GM18867 (cell line): ENCODE results near the gene SCAPER.

Experiments used
- ATAC-seq: cut with Tn5 transposase; IDR thresholded peaks from one replicate; pipeline ENCODE4 v1.9.1; 2021; ENCODE audit warnings: mild to moderate bottlenecking, moderate library complexity; ENCODE audit not compliant: unreplicated experiment

The SCAPER gene

DNA sequence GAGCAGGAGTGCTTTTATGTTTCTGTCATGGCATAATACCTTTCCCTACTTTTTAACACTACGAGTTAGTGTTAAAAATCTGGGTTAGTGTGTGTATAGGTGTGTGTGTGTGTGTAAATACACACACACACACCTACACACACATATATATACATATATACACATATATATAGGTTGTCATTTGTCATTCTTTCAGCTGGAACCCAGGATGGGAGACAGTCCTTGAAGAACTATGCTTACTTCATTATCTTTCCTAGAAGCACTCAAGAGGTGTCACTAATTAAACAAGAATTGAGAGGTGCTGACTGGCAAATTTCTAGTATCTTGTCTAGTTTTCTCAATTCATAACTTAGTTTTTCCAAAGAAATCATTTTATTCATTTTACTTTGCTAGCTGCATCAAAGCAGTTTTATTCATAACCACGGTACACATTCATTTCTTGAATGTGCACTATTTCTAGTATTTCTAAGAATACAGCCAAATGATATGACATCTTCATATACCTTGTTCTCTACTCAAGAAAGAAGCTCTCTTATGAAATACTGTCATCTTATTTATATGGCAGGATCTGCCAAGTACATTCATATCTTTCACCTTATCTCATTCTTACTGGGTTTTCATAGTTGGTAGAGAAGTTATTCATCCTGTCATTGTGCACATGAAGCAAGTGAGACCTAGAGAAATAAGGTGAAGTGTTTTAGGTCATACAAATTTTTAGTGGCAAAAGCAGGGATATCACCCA, 522.0 kb downstream of the SCAPER start:
- ATAC-seq: no peak

DNA sequence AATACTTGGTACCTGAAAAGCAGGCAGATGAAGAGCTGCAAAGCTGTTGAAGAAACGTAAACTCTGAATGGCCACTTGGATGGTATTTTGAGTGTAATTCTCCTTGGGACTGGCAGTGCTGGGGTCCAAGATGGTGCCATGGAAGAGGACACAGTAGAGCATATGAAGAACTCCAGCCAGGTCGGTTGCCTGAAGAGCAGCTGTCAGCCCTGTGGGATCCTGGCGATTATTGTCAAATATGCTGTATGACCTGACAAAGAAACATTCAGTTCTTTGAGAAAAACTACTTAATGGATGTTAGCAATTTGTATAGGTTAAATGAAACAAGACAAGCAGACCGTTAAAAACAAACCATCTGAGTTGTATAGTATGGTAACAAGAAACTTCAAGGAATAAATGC, 523.8 kb downstream of the SCAPER start:
- ATAC-seq: no peak

DNA sequence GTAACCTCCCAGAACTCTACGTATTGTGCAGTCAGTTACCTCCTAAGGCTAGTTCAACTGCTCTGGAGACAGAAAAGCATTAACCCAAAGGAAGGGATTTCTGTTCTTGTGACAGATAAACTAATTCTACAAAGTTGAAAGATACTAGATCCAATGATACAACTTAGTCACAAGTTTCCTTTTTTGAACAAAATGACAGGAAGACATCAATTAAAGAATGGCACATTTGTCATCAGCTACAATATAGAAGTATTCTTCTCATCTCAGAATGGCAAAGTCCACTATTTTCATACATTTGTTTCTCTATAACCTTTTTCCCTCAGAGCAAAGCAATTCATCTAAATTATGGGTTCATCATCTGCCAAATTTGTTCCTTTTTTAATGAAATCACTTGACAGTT, 524.9 kb downstream of the SCAPER start:
- no peak for ATAC-seq

DNA sequence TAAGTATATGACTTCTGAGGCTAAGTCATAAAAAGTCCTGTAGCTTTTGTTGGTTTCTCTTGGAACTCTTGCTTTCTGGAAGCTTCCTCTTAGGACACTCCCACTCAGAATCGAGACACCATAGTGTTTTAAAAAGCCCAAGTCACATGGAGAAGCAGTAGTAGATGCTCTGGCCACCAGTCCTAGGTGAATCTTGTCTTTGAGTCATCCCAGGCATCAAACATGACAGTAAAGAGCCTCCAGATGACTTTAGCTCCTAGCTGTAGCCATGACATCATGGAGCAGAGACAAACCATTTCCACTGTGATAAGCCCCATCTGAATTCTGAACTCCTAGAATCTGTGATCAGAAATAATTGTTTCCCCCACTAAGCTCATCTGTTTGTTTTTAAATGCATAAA, 526.4 kb downstream of the SCAPER start:
- no peak for ATAC-seq

DNA sequence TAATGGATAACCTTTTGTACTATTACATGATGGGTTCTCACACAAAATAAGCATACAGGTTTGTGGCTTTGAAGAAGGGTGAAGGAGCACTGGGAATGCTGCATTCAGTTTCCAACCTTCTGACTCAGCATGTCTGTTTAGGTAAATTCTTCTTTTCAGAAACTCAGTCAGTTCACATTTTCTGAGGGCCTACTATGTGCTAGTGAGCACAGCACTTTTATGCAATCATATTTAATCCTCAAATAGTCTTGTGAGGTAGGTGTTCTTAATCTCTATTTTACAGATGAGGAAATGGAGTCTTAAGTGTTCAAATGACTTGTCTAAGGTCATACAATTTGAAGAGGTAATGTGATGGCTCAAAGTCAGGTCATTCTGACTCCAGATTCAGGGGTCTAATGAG, 527.4 kb downstream of the SCAPER start:
- ATAC-seq: no peak

DNA sequence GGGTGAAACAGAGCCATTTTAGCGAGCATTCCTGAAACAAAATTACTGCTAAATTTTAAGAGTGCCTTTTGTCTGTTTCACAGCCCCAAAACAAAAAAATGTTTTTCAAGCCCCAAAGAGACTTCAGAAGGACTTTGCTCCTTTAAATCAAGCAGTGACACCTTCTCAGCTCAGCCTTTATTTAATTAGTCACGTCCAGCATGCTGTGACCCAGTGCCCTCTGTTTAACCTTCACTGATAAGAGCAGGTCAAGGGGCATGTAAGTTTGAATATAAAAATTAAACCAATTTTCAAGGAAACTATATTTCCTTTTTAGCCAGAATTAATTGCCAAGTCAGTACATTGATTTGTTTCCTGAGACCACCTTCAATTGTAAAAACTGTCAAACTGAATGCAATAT, 527.9 kb downstream of the SCAPER start:
- ATAC-seq: no peak

DNA sequence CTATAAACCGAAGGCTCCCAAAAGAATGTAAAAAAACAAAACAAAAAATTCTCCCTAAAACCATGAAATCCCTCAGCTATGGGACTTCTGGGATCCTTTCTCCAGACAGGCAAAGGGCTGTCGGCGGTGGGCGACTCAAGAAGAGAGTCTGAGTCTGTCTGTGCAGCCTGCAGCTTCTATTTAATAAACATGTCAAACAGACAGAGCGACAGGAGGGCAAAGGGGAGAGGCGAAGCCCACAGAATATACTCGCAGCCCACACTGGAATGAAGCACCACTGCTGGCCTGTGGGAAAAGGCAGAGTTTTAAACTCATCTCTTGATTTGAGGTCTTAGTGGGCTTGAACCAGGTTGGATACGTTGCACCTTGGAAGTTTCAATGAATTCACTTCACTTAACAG, 528.3 kb downstream of the SCAPER start:
- no peak for ATAC-seq

DNA sequence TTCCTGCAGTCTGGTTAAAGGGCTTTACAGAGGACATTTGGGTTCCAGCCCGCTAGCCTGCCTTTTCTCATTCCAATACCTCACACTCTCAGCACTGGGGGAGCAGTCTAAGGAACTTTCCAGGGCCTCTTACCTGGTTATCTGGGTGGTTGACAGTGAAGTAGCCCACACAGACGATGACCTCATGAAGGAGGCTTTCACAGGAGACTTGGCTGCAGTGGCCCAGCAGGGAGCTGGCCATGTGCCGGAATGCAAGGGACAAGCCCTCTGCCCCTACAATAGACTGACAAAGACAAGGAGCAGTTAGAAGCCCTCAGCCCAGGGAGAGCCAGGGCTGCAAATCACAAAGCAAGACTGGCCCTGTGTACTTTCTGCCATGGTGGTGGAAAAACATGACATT, 529.1 kb downstream of the SCAPER start:
- no peak for ATAC-seq

DNA sequence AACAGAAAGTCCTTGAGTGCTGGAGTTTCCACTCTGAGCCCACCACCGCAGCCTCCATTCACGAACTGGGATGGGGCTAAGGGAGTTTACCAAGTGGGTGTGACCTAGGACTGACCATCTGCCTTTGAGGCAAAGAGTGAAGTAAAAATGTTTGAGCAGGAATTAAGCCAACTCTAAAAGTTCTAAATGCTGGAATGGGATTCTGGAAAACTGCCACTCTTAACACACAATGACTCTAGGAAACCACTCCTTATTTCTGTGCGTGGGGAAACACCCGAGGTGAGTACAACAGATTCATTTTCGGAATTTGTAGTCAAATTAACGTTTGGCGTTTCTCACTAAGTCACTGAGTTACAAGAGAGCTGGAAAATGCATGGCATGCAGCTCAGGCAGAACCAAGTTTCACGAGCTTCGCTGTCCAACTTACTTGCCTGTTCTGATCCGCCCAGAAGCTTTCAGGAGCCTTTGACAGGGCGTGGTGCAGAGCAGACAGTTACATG, 537.0 kb downstream of the SCAPER start:
- no peak for ATAC-seq

DNA sequence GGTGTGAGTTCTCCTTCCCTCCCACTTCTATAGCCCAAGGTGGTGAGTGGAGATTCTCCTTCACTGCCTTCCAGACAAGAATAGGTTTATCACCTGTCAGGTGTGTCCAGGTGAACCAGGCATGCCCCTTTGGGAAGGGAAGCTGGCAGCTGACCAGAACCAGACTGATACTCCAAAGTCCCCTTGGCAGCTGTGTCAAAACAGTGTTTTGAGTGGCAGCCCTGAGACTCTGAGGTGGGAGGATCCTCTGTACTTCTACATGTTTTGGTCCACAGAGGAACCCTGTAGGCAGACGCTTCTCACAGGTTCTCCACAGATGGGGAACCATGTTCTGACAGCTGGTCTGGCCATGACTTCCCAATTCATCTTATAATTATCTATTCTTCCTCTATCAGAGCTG, 538.4 kb downstream of the SCAPER start:
- ATAC-seq: no peak

DNA sequence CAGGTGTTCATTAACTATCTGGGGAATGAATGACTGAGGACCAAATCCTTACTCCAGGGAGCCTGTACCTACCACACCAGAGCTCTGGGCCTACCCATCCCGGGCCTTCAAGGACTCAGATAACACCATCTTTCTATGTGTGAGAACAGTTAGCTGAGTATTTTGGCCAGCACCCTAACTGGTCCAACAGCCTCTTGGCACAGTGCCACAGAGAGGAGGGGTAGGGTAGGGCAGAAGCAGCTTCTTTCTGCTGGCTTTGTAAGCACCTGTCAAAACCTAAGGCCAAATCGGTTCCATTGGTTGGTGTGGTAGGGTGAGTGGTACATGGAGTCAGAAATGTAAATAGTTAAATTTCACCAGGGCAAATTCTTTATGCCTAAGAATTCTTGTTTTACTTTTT, 541.9 kb downstream of the SCAPER start:
- ATAC-seq: no peak

DNA sequence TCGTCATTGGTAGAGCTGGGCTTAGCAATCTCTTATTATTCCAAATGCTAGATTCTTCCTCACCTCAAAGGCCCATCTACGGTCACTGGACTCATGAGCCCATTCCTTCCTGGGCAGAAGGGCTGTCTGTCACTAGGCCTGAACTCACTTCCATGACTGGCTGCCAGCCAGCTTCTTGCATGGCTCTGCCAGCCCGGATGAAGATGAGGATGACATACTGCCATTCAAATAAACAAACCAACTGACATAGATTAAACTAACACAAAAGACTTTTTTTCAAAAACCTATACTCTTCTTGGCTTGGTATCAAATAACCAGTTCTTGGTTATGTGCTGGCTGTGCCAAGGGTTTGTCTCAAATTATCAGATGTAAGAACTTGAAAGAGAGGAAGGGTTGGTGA, 544.7 kb downstream of the SCAPER start:
- ATAC-seq: no peak

DNA sequence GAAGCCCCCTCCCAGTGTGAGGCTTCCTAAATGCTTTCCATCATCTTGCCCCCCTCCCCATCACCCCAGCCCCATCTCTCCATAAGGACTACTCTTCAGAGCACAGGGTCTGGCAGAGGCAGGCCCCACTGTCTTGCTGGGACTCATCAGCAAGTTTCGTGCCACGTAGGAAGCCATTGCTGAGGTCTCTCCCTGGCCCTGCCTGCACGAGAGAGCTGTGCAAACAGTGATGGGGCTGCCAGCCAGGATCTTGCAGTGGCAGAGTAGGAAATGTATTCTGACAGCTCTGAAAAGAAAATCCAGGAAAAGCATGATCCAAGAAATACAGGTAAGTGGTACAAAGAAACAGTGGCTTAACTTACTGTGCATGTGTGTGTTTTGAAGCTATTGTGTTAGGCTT, 546.0 kb downstream of the SCAPER start:
- no peak for ATAC-seq

DNA sequence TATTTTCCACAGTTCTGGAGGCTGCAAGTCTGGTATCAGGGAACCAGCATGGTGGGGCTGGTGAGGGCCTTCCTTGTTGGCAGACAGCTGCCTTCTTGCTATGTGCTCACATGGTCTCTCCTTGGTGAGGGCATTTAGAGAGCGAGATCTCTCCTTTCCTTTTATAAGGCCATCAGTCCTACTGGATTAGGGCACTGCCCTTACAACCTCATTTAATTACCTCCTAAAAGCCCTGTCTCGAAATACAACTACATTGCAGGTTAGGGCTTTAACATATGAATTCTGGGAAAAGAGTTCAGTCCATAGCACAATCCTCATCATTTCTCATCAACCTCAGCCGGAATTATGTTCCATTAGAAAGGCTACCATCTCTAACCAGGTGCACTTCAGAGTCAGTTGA, 546.7 kb downstream of the SCAPER start:
- no peak for ATAC-seq

DNA sequence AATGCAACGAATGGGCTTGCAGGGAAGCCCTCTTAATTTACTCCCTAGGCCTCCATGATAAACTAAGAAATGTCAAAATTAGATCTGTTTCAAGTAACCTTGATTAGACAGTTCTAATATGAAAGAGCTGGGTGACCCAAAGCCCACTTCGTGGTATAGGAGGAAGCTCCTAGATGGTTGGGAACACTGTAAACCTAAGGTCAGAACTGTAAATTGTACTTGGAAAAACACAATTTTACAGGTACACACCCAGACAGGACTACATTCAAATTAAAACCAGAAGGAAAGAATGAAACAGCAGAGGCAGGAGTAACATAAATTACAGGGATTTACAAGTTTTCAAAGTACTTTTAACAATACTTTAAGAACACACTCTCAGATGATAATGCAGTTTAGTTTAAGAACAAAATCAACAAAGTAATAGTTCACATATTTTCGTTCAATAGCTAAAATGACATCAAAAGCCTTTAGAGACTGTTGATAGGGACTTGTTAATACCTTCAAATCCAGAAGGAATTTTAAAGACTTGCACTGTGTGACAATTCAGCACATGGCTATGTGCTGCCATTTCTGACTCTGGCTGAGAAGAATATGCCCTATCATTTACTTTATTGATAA, 550.2 kb downstream of the SCAPER start:
- ATAC-seq: no peak

DNA sequence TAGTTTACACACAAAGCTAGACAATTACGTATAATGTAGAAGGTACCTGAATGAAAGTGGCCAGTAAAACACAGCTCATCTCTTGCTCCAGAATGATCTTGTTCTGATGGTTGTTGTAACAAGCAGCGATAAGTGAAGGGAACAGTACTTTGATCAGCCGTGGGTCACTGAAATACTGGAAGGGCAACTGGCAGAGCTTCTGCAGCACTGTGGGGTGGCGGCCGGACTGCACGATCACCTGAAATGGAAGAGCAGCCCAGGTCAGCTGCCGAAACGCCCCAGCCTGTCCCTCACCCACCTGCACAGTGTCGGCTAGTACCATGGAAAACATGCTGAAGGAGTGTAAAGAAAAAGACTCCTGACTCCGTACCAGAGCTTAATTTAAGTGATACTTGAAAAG, 551.2 kb downstream of the SCAPER start:
- ATAC-seq: no peak

DNA sequence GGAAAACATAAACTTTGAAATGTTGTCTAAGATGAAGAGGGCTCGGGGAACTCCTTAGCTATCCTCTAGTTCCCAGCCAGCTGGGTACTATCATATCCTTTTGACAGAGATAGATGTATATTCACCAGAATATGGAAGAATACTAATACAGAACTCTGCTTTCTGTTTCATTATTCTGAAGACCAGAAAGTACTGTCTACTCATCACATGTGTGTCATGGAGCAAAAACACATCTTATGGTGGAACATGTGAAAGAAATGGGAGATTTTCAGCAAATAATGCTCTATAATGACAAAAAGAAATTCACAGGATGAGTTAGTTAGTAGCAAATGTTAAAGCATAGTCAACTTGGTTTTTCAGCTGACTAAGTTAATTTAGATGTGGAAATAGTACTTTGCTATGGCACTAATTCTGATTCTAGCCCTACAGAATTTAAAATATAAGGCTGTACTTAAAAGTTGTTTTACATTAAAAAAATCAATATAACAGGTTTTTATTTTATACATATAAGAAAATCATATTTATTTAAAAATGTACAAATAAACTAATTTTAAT, 552.0 kb downstream of the SCAPER start:
- no peak for ATAC-seq

DNA sequence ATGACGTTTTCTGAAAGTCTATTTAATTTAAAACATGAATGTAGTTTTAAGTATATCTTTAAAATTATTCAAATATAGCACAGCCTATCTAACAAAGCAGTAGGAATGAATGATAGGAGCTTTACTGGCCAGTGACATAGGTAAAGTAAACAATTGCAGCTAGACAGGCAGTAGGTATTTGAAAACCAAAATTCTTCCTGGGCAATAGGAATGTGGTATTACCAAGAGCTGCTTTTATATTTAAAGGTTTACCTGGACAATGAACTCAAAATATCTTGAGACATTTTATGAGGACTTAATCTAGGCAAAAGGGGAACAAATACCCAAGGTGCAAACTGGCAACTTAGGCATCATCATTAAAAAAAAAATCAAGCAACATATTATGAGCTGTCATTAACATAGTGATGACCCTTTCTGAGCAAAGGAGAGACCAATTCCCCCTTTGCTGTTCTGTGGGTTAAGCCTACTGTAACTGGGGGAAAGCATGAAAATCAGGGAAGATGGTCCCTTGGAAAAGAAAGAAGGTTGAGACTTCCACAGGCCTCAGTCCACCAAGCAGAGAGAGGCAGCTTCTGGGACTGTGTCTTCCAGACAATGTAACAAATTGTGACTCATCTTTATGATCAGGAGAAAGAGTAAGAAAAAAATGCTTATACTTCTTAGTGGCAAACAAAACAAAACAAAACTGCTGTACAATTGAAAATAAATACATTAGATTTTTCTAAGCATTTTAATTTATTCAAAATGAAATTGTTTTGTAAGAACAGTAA, 555.7 kb downstream of the SCAPER start:
- no peak for ATAC-seq

DNA sequence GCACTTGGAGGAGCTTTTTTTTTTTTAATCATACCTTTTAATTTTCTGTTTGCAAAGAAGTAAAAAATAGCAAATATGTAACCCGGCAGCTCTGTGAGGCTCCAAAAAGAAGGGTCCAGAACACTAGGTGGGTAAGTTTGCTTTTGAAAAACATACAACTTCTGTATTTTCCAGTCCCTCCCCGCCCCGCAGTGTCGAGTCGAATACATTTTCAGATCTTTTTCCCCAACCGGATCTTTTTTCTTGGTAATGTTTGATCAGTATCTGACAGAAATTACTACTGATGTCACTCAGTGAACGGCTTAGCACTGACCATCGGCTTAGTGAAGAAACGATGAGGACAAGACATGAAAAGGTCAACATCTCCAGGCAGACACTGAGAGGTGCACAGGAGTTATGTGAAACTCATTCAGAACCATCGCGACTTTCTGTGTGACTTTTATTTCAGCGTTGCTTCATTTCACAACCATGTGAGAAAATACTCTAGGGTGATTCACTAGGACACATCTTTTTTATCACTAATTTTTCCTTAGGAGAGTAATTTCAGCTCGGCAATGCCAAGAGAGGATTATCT, 557.6 kb downstream of the SCAPER start:
- ATAC-seq: no peak

DNA sequence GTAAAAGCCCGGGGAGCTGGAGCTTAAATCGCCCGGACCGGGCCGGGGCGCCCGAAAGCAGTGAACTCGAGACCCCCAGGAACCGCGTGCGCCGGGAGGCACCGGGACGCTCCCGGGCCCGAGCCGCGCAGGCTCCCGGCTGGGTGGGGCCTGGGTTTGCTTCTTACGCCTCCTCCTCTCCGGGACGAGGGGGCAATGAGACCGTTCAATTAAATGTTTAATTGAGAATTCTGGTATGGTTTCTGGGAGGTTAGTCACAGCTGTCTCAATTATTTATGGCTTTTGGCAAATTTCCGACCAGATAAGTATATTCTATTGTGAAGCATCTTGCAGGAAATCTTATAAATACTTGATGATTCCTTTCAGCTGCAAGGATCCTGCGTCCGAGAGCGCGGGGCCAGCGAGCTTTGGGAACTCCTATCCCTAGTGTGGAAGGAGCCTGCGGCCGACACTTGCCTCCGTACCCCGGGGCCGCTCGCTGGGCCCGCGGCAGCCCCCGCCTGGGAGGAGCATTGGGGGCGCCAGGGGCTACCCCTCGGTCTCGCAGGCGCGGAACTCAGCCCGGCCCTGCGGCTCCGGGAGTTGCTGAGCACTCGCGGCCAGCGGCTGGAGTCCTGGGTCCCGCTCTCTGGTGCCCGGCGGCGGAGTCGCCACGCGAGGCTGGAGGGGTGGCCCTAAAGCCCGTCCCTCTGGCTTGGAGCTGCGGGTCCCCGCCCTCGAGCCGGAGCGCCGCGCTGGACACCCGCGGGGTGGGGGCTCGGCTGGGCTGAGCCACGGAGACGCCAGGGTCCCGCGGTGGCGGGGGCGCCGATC, 558.3 kb downstream of the SCAPER start:
- ATAC-seq: peak; percentile 11
